Brain microvascular endothelial cell (primary cell): ENCODE measurements around the gene ZCCHC10.
A peak's percentile ranks its signal among the peaks of the same experiment; 100 is the strongest.
"Not testable (repeated sequence)": the region's sequence is repeated elsewhere in the genome, so short reads cannot be mapped to it uniquely, and the experiment has no call there.

Experiments used
- DNase-seq: peaks from one replicate; pipeline ENCODE4 v3.0.0-alpha.2; 2020
- H3K27ac ChIP-seq: fragments of 250-450 bp; sonication (Bioruptor Pico); 2 replicates; pipeline ENCODE4 v1.5.1; 2020; ENCODE audit warnings: mild to moderate bottlenecking, moderate library complexity
- H3K27me3 ChIP-seq: fragments of 250-450 bp; sonication (Bioruptor Pico); replicated peaks from 2 replicates; pipeline ENCODE4 v1.5.1; 2020; ENCODE audit warnings: mild to moderate bottlenecking
- H3K36me3 ChIP-seq: fragments of 250-450 bp; sonication (Bioruptor Pico); replicated peaks from 2 replicates; pipeline ENCODE4 v1.5.1; 2020; ENCODE audit warnings: mild to moderate bottlenecking
- H3K4me3 ChIP-seq: 2 replicates; pipeline ENCODE4 v1.5.1; 2011; ENCODE audit warnings: low read depth, mild to moderate bottlenecking, control low read depth, low read length, moderate library complexity
- CTCF ChIP-seq: IDR thresholded peaks from 2 replicates; pipeline ENCODE4 v1.5.1; 2011; ENCODE audit warnings: low read depth, mild to moderate bottlenecking, moderate library complexity, low read length, control low read depth, inconsistent platforms; ENCODE audit errors: missing control alignments
- in situ Hi-C: cut with HindIII; loops from 2 replicates; pipeline ENCODE4 v1.10.0; 2017; ENCODE audit warnings: low sequenced_read_pairs, low pct_ligation_motif_present

ZCCHC10 gene

GRCh38 chr5:133034064-133034463 is 7.7 kb upstream of the ZCCHC10 start:
- in situ Hi-C loops = no loop called here
- Histone ChIP-seq H3K27me3 (no peaks in the 10 kb centered on the region), H3K4me3 (no peak overlapping the region), H3K36me3 (no peaks in the 10 kb centered on the region), H3K27ac (no peak overlapping the region)
- DNase-seq = no peak
- TF ChIP-seq CTCF = no peak

GRCh38 chr5:133032852-133033742 is 6.7 kb upstream of the ZCCHC10 start:
- no peaks in the 10 kb centered on the region for H3K36me3 ChIP-seq
- TF ChIP-seq CTCF = no peak
- in situ Hi-C loops = no loop called here
- no peak overlapping the region for H3K4me3 ChIP-seq
- H3K27ac ChIP-seq = no peak overlapping the region
- H3K27me3 ChIP-seq = no peaks in the 10 kb centered on the region
- no peak for DNase-seq

GRCh38 chr5:133030343-133031005 is 4.1 kb upstream of the ZCCHC10 start:
- TF ChIP-seq CTCF = no peak
- Histone ChIP-seq H3K27me3 (no peaks in the 10 kb centered on the region), H3K4me3 (no peak overlapping the region), H3K36me3 (no peaks in the 10 kb centered on the region), H3K27ac (no peak overlapping the region)
- in situ Hi-C loops = no loop called here
- no peak for DNase-seq

- TF ChIP-seq CTCF = no peak
- Histone ChIP-seq H3K4me3 (no peak overlapping the region), H3K27ac (no peak overlapping the region), H3K36me3 (no peaks in the 10 kb centered on the region), H3K27me3 (no peaks in the 10 kb centered on the region)
- no peak for DNase-seq
- in situ Hi-C loops = no loop called here
These were observed 3.1 kb upstream of the ZCCHC10 start for GRCh38 chr5:133029416-133029815.

- in situ Hi-C loops = no loop called here
- H3K27ac ChIP-seq = peak overlapping the region; percentile 3
- no peaks in the 10 kb centered on the region for H3K27me3 ChIP-seq
- H3K4me3 ChIP-seq = peak overlapping the region; percentile 95
- no peak for DNase-seq
- H3K36me3 ChIP-seq = no peaks in the 10 kb centered on the region
- TF ChIP-seq CTCF = no peak
These were observed 360 bp upstream of the ZCCHC10 start for GRCh38 chr5:133026664-133027153.

DNA sequence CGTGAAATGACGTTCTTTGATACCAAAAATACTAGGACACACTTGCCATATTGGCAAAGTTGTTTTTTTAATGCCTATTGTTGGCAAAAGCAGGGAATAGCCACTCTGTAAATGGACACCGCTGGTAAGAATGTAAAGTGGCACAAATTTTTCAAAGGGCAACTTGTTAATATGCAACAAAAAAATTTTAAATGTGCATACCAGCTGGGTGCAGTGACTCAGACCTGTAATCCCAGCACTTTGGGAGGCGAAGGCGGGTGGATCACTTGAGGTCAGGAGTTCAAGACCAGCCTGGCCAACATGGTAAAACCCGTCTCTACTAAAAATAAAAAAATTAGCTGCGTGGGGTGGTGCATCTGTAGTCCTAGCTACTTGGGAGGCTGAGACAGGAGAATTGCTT is 6.9 kb downstream of the ZCCHC10 start:
- DNase-seq, H3K27me3 ChIP-seq, in situ Hi-C loops, H3K27ac ChIP-seq, H3K4me3 ChIP-seq: not testable (repeated sequence)
- peaks cover 12% of the 10 kb centered on the region for H3K36me3 ChIP-seq
